NCI-H524 treated with DMSO at 0.1 percent for 48 hours (cell line): Measurements from ENCODE around the gene FBXO5.
A peak's percentile ranks its signal among the peaks of the same experiment; 100 is the strongest.
"Not testable (repeated sequence)": the region's sequence is repeated elsewhere in the genome, so short reads cannot be mapped to it uniquely, and the experiment has no call there.

Experiments used
- DNase-seq: peaks from one replicate; lab custom pipeline; 2025; lab: John Stamatoyannopoulos, UW

The FBXO5 gene

DNA sequence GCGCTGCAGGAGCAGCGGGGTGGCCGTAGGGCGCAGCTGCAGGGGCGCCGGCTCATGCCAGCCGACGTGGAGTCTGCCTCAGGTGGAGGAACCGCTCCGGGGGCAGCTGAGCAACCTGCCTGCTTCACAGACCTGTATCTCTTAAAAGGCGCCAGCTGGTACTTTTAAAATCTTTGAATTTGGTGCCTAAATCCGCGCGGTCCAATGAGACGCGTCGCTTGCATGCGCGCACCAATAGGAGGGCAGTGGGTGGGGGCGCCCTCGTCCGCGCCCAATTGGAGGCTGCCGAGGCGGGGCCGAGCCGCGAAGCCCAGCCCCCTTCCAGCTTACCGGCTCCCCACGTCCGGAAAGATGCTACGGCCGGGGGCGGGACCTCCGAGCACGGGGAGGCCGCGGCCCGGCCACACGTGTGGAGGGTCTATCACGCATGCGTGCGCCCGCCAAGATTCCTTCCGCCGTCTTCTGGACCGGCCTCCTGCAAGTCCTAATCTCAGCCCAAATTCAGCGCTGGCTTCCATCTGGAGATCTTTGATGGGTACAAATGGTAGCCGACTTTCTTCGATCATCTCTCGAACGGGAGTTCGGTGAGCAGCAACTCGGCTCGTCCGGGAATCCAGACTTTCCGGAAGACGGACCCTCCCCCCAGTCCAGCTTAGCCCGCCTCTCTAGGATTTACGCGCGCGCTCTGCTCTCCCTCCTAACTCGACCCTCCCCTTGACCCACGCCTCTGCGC lies at the start of gene FBXO5:
FBXO5 (minus strand) TSS at position 138 of the 733 bp plus-strand sequence; CDS start at position 56, 82 bp downstream.
- peak; percentile 89 for DNase-seq

GRCh38 chr6:153032255-153032882 lies 49.5 kb upstream of the FBXO5 start:
- no peak for DNase-seq

DNA sequence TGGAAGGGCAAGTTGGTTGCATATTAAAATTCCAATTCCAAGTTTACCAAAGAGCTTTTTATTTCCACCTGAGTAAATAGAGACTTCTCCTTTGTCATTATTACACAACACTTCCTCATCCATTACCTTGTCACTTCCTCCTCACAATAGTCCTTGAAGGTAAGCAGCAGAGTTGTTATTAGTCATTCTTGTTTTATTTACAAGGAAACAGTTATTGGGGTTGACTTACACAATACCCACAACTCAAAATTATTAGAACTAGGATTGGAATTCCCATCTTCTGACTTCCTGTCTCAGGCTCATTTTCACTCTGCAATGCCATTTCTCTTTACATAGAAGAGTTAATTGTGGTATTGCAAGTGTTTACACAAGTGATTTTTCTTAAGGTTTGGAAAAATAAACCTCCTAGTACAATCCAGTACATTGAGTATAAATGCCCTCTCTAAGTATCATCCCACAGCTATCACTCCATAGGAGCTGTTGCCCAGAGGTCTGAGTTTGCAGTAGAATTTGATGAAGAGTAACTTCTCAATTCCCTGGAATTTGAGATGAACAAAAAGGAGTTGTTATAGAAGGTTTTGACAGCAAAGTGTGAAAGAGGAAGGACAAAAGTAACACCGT lies 48.6 kb upstream of the FBXO5 start:
- DNase-seq, result no peak

GRCh38 chr6:153028963-153029362 lies 46.1 kb upstream of the FBXO5 start:
- DNase-seq, result no peak

GRCh38 chr6:153028286-153028685 lies 45.4 kb upstream of the FBXO5 start:
- DNase-seq, result no peak

DNA sequence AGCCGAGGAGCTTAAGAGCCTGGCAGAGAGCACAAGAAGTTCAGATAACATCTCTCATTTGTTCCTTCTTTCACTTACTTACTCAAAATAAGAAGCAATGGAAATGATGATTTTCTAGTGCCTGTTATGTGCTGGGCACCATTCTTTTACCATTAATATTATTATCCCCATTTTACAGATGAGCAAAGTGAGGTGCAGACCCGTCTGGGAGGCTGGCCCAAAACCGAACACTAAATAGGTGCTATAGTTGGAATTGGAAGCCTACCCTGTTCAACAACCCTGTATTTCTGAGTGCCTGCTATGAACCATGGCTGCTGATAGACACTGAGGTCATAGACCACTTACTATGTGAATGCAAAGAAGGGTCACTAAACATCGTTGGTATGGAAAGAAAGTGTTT lies 44.6 kb upstream of the FBXO5 start:
- no peak for DNase-seq

DNA sequence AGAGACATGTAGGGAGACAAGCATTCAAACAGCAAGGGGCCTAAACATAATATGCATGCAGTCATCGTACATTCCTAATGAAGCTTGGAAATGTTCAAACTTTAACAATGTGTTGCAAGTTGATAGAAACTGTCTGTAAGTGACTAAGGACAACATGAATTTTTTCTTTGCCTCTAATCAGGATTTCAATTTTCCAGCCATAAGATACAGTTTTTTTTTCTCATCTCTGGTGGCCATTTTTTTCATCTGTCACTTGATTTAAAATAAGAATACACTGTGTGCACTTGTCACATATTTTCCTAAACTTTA lies 41.8 kb upstream of the FBXO5 start:
- no peak for DNase-seq

DNA sequence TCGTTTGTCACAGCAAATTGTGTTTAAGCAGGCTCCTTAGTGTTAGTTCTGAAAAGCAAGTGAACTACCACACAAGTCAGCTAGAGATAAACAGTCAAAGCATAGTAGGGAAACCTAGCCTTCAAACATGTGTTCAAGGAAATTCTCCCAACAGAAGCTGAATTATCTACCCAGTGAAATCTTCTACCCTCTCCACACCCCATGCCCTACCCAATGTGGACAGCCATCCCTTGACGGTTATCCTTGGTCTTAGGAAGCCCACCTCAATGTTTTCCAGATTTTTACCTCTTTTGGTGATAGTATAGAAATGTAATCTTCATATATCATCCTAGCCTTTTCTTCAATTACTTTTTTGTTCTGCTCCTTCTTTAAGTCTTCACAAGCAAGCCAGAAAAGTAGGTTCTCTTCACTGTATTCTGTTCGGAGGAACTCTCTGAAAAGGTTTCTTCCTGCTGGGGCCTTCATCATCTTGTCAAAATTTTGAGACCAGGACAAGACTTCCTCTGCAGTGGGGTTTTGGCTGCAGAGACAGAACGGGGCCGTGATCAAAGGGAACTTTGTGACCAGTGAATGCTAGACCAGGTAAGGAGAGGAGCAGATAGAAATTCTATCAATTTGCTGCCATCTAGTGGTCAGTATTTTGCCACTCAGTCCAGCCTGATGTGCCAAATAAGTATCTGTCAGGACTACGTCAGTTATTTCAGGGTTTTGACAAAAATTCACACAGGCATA lies 41.3 kb upstream of the FBXO5 start:
- DNase-seq, result peak; percentile 18

DNA sequence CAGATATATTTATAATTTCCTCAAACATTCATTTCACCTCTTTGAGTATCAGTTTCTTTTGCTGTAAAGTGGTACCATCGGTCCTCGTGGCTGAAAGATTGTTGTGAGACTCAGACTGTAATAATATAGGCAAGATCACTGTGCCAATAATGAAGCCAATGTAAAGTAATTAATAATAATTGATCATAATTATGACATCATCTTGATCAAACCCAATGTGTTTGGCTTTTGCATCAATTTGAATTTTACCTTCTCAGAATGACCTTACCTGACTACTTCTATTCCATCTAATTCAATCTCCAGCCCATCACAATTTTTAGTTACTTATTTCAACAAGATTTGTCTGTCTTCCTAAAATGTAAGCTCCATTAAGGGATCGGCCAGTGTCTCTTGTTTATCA lies 35.5 kb upstream of the FBXO5 start:
- DNase-seq, result no peak

DNA sequence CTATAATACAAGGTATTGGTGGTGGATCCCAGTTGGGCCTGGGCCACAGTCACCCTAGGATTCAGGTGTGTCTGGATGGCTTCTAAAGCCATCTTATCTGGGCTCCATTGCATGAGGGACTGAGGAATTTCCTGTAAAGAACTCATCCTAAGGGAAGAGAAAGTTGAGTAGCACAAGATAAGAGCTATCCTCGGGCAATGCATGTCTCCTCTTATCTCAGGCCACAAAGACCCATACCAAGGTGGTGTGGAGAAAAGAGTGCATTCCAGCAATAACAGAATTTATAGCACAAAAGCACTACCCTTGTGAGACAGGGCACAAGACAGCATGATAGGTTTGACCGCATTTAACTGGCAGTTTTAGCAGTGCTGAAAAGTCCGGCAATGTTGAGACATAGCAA lies 34.0 kb upstream of the FBXO5 start:
- no peak for DNase-seq

- no peak for DNase-seq
These were observed 32.3 kb upstream of the FBXO5 start for GRCh38 chr6:153015094-153015640.

DNA sequence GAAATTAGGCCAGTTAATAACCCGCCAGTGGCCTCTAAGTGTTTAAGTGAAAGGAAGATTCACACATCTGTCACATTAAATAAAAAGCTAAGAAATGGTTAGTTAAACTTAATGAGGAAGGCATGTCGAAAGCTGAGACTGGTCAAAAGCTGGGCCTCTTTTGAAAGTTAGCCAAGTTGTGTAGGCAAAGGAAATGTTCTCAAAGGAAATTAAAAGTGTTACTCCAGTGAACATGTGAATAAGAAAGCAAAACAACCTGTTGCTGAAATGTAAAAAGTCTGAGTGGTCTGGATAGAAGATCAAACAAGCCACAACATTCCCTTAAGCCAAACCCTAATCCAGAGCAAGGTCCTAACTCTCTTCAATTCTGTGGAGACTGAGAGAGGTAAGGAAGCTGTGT lies 30.6 kb upstream of the FBXO5 start:
- no peak for DNase-seq

- DNase-seq, result no peak
These were observed 30.0 kb upstream of the FBXO5 start for GRCh38 chr6:153012856-153013255.

- no peak for DNase-seq
These were observed 20.5 kb upstream of the FBXO5 start for GRCh38 chr6:153003366-153003690.

GRCh38 chr6:153002613-153003365 lies 19.9 kb upstream of the FBXO5 start, which contains the start of gene MTRF1L:
TSS of gene MTRF1L (minus strand) at chr6:153002709. CDS start at chr6:153002685, 24 bp downstream.
- DNase-seq, result peak; percentile 95

DNA sequence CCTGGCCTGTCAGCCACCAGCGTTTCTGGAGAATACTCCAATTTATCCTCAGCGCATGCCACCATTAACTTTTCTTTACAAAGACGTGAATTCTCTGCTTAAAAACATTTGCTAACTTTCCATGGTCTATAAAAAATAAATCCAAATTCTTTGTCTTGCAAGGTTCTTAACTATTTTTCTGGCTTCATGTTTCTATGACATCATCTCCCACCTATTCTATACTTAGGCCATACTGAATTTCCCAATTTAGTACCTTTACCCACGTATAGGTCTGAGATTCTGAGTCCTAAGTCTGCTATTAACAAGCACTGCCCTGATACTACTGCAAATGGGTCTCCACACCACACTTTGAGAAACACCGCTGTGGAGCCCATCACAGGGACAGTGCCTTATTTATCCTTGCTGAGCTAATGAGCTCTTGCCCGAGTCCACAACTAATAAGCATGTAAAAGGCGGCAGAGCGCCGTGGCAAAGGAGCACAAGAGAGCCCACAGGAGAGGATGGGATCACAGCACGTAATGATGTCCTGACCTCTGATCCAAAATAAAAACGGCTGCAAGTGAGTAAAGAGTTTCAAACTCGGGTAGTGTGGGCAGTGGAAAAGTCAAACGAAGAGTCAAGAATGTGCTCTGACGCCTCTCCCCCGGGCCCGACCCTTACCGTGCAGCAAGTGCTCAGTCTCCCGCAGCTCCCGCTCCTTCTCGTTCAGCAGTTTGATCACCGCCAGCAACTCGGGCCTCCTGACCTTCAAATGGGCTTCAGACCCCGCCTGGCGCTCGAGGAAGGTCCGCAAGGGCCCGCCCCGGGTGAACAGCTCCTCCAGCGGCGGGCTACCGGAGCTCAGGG lies 19.1 kb upstream of the FBXO5 start:
- DNase-seq, result no peak

DNA sequence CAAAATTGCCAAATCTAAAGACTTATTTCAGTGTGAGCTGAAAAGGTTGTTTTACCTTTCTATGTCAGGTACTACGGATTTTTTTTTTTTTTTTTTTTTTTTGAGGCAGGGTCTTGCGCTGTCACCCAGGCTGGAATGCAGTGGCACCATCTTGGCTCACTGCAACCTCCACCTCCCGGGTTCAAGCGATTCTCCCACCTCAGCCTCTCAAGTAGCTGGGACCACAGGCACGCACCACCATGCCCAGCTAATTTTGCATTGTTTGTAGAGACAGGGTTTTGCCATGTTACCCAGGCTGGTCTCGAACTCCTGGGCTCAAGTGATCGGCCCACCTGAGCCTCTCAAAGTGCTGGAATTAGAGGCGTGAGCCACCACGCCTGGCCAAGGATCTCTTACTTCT lies 17.9 kb upstream of the FBXO5 start:
- not testable (repeated sequence) for DNase-seq

DNA sequence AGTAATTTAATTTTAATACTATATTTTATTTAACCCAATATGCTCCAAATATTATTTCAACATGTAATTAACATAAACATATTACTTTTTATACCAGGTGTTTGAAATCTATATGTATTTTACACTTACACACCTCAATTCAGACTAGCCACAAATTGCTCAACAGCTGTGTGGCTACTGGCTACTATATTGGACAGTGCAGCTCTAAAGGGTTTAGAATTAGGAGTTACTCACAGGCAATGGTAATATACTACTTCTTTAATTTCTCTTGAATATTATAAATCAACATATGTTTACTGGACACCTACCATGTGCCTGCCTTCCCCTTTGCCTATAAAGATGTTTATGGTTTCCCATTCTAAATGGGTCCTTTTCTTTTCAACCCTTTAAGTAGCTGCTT lies 17.4 kb upstream of the FBXO5 start:
- no peak for DNase-seq

GRCh38 chr6:152999538-152999937 lies 16.7 kb upstream of the FBXO5 start:
- not testable (repeated sequence) for DNase-seq

GRCh38 chr6:152993847-152994246 lies 11.0 kb upstream of the FBXO5 start:
- DNase-seq, result no peak

- DNase-seq, result no peak
These were observed 10.6 kb upstream of the FBXO5 start for GRCh38 chr6:152993431-152993830.
